Midbrain (tissue), 1 donor: ENCODE data around the gene DLEU7.

Experiments
- DNase-seq: peaks from one replicate; lab custom pipeline; 2025; lab: John Stamatoyannopoulos, UW

DLEU7 gene

DNA sequence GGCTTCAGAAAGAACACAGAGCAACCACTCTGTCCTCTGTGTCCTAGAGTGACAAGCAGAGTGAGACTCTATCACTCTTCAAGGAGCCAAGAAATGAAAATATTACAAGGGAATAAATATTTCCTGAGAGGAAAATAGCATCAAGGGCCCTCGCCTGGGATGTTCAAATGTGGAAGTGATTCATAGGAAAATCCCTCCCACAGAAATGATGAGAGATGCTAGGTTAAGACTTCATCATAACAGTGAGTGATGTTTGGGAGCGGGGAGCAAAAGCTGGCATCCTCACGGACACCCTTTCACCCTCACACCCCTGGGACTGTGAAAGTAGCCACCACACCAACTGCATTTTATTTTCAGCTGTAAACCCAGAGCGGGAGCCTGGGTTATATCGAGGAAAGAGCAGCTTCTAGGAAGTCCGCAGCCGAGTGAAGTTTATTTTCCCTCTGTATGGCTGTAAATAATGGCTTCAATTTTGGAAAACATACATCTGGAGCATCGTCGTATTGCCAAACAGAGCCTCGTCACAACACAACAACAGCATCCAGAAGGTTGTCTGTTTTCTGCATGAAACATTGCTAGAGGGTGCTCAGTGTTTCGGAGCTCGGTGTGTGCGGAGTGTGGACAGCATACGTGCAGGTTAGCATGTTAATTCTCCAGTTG lies 54.8 kb downstream of the DLEU7 start:
- no peak for DNase-seq

DNA sequence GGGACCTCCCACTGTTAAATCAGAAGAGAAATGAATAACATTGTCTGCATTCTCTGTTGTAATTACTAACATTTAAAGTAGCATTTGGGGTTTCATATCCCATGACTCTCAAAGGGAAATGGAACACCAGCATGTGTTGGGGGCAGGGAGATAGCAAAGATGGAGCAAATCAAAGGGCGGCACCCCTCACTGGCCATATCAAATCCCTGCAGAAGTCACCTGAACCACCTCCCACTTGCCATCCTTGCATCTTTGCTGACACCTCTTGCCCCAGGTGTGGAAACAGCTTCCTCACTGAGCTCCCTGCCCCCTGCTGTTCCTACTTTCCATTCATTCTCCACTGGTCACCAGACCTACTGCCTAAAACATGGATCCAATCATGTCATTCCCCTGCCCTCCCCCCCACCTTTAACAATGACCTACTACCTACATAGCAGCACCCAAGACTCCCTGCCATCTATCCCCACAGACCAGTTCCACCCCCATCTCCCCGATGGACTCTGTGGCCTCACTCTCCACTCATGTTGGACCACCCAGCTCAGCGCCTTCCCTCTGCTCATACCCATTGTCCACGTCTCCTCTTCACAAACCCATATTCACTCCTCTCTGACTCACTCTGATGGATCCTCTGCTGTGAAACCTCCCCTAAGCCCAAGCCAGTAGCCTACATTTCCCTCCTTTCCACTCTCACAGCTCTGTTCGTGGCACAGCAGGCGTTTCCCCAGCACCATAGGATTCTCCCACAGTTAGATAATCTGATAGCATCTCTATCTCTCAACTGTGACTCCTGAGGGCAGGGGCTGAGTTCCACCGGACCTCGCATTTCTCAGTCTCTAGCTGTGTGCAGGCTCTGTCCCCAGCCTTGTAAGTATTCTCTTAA lies 55.9 kb downstream of the DLEU7 start:
- DNase-seq, result no peak

DNA sequence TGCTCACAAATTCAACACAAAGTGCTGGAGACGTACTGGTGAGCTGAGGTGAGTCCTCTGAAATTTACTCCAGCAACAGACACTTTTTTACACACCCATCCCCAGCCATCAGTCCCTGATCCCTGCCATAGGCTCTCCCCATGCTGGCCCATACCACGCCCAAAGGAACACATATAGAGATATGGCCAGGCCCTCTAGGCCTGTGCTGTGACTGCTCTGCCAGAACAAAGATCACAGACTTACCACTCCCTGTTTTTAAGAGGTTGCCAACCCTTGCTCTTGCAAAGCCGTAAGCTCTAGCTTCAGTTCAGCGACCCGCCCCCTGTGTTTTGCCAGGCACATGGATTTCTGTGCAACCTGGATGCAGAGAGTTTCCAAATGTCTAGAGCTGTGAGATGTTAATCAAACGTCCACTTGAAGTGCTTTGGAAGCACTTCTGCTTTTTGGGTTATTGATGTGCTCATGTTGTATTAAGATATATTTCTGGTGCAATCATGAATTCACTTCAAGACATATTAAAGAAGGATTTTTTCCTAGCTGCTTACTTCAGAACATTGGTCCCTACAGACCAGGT lies 59.7 kb downstream of the DLEU7 start:
- no peak for DNase-seq

DNA sequence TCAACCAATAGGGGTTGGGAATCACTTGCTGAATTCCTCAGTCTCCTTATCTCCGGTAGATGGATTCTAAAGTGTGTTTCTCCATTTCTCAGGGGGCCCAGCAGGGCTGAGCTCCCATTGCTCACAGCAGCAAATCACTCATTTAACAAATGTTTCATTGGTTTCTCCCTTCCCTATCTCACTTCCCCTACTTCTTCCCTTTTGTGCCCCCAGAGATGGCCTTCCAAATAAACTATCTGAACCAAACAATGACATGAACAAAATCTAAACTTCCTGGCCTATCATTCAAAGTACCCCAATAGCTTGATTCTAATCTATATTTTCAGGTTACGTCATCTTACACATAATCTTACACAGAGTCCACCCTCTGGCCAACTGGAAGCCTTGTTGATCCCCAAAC lies 60.4 kb downstream of the DLEU7 start:
- no peak for DNase-seq

DNA sequence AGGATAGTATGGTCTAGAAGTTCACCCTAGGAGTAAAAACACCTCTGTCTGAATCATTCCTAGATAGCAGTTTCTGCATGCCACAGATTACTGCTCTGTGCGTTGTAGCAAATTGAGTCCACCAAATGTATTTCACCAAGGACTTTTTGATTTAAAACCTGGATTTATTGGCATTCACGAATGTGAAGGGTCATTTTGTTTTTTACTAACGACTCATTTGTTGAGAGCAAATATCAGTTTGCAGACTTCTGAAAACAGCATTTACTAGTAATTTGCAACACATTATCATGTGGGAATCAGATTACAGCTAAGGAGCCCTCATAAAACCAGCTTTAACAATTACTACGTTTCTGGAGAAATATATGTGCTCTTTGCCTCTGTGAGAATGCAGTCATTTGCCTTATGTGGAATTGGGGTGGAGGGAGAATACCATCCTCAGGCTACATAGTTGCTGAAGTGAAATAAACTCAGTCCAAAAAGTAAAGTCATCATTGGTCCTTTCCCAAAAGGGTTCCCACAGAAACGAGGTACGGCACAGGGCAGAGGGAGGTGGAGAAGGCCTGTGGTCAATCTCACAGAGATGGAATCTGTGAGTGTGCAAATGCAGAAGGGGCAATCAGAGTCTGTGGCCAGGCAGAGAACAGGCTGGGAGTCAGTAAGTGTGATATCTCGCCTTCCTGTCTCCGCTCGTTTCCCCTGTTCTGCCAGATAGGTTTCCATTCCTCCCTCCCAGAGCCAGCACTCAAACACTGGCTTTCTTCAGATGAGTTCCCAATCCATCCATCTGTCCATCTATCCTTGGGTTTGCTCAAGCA lies 63.1 kb downstream of the DLEU7 start:
- DNase-seq, result no peak

DNA sequence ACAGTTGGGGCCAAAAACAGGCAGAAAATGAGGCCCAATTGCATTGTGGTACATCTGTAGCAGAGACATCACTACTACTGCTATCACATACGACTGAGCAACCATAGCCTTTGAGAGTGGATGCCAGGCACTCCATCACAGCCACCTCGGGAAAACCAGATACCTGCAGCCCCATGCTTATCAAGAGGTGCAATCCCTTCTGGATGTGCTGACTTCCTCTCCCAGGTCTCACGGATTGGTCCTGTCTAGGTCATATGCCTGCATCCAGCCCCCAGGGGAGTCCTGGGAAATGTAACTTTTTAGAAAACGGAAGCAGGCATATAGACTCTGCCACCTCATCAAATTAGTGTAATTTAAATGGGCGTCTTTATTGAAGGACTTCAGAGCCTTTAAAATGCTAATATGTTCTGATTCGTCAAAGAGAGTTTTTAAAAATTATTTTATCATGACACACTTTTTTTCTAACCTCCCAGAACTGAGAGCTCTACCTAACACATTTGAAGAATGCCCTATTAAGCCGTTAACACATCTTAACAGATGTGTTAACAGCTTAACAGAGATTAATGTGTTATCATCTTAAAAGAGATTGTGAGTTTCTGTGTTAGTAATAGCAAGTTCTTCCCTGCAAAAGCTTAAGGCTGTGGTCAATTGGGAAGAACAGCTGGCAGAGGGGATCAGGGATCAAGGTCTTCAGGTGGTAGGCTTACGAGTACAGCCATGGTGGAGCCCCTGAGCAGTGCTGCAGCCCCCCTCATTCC lies 63.9 kb downstream of the DLEU7 start:
- DNase-seq, result no peak
